Stomach (tissue), 4 donors: Measurements from ENCODE around the gene ANK2.

ENCODE experiments used
- CTCF ChIP-seq, 7 experiments: fragments of 450-650 bp in 4 of 7; fragments of 200-600 bp in 3 of 7; sonication (generic) in 3 of 7; IDR thresholded peaks; one replicate each; pipeline ENCODE4 v1.5.1; 2016 to 2019; ENCODE audit warnings: antibody characterized with exemption in 7 of 7, control low read depth in 2 of 7, mild to moderate bottlenecking in 1 of 7
- EP300 ChIP-seq: sonication (generic); formaldehyde crosslinking; IDR thresholded peaks from one replicate; pipeline ENCODE4 v1.6.1; 2017; ENCODE audit warnings: antibody characterized with exemption
- POLR2A ChIP-seq, 4 donors: fragments of 450-650 bp; IDR thresholded peaks; one replicate each; pipeline ENCODE4 v1.6.1; 2016; ENCODE audit warnings: antibody characterized with exemption in 4 of 4, control low read depth in 2 of 4, mild to moderate bottlenecking in 1 of 4, moderate library complexity in 1 of 4

GRCh38 chr4:113433116-113433515 is 383.7 kb downstream of the ANK2 start:
- no peak for TF ChIP-seq POLR2A (IDR thresholded peaks at IDR 0.05)
- TF ChIP-seq CTCF (IDR thresholded peaks at IDR 0.05), result no peak
- no peak for TF ChIP-seq EP300
